CD4-positive, alpha-beta T cell treated with Interleukin-4 for 4 hours (primary cell): ENCODE data around the gene FAM227B.
"Not testable (repeated sequence)": the region's sequence is repeated elsewhere in the genome, so short reads cannot be mapped to it uniquely, and the experiment has no call there.

Experiments used
- DNase-seq: peaks from one replicate; pipeline ENCODE4 v3.0.0-alpha.2; 2020

FAM227B gene

DNA sequence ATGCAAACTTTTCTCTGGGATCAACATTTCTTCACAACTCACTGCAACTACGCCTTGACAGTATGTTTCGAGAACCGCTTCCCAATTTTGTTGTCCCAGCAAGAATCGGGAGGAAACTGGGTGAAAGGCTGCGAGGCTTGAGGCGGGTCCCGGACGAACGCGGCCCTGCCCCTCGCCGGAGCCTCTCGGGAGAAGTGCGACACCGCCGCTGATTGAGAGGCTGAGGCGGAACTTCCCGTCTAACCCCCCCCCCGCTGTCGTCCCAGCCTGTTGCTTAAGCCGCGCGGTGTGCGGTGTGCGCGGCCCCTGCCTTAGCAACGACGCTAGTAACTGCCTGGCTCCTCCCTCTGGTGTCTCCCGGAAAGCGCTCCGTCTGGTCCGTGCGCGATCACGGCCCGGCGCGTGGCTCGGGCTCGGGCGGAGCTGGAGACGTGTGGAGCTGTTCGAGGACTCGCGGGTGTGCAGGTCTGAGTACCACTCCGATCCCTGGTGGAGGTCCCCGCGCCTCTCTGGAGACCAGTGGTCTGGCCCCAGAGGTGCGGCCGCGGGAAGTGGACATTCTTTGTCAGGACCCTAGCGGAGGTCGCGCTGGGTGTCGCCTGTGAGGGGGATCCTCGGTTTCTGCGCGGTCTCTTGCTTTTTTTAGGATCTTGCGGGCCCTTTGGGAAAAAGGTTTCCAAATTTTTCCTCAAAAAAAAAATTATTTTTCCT lies at the start of gene FAM227B, which contains the start of gene DTWD1:
Gene FAM227B, minus strand, starts transcription at position 161 of the 711 bp plus-strand sequence. CDS start 5,647 bp downstream, outside the sequence.
Gene DTWD1, plus strand, starts transcription at position 391 of the 711 bp plus-strand sequence. CDS start 4,120 bp downstream, outside the sequence.
- DNase-seq: peak; percentile 96

- DNase-seq: no peak
Measured at GRCh38 chr15:49669288-49669687, 48.7 kb upstream of the FAM227B start.

DNA sequence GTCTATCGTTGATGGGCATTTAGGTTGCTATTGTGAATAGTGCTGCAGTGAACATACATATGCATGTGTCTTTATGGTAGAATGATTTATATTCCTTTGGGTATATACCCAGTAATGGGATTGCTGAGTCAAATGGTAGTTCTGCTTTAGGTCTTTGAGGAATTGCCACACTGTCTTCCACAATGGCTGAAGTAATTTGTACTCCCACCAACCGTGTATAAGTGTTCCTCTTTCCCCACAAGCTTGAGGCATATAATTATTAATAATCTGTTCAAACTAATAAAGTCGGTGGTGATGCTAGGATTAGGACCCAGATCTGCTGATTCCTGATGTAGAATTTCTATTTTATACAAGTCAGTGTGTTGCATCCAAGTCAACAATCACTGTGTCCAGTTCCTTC lies 45.9 kb upstream of the FAM227B start:
- not testable (repeated sequence) for DNase-seq

DNA sequence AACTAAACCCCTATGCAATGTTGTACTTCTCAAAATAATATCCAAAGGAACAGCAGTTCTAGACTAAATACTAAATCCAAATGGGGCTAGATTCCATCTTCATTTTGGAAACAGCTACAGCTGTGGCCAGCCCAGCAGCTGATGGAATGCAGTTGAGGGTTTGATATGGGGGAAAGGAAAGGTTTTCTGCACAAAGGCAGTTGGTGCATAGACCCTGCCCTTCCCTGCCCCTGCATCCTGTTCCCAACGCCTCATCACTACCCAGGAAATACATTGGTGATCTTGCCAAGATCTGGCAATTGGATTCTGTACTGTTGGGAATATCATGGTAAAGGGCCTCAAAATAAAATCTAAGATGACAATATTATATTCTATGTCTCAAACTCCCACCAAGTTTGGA lies 44.1 kb upstream of the FAM227B start:
- no peak for DNase-seq

GRCh38 chr15:49656734-49657133 lies 36.1 kb upstream of the FAM227B start:
- no peak for DNase-seq

DNA sequence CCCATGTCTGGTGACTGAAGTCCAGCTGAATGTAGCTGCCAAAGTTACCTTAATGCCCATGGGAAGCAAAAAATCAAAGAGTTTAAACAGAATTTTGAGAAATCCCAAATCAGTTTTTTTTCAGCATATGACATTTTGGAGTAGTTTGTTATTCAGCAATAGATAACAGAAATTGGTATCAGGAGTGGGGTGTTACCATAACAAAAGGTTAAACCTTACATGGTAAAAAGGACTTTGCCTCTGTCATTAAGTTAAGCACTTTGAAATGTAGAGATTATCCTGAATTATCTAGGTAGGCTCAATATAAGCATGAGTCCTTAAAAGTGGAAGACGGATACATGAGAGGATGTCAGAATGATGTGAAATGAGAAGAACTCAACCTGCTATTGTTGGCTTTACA lies 32.3 kb upstream of the FAM227B start:
- no peak for DNase-seq

- DNase-seq: no peak
Measured at GRCh38 chr15:49650676-49651075, 30.1 kb upstream of the FAM227B start.

DNA sequence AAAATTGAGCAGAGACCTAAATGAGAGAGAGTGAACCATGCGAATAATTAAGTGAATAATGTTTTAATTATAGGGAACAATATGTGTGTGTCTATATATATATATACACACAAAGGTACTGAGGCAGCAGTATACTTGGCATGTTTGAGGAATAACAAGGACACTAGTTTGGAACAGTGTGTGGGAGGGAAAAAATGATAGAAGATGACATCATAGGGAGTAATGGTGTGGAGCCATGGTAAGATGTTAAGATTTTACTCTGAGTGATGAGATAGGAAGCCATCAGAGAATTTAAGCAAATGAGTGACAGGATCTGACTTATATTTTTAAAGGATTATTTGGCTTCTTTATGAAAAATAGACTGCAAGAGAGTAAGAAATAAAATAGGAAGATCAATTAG lies 29.4 kb upstream of the FAM227B start:
- DNase-seq: no peak

- DNase-seq: no peak
Measured at GRCh38 chr15:49646891-49647290, 26.3 kb upstream of the FAM227B start.

DNA sequence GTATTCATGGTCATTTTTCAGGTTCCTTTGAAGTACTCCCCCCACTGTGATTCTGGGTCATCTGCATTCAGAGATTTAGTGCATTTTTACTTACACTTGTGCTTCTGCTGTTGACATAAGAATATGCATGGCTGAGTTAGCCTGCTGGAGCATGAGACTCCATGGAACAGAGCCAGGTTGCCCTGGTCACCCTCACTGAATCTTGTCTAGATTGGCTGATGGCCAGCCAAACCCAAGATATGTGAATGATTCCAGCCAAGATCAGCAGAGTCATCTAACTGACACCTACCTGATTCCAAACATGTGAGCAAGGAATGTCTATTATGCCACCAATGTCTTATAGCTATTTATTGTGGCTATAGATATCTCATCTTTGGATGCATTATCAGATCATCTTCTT lies 25.3 kb upstream of the FAM227B start:
- no peak for DNase-seq

DNA sequence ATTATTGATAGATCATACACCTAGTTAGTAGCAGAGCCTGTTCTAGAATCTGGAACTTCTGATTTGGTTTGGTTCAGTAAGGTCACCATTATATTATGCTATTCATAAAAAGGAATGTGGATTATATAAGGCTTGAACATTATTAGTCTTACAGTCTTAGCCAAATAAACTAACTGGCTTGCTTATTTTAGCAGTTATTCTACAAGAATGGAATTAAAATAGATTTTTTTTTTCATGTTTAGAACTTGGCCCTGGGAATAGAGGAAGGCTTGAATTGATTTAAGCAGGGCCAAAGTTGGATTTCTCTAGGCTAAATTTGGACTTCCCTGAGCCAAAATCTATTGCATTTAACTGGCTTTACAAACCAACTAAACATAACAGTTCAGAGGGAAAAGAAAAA lies 24.7 kb upstream of the FAM227B start:
- DNase-seq: no peak

- no peak for DNase-seq
Measured at GRCh38 chr15:49644364-49644794, 23.8 kb upstream of the FAM227B start.

DNA sequence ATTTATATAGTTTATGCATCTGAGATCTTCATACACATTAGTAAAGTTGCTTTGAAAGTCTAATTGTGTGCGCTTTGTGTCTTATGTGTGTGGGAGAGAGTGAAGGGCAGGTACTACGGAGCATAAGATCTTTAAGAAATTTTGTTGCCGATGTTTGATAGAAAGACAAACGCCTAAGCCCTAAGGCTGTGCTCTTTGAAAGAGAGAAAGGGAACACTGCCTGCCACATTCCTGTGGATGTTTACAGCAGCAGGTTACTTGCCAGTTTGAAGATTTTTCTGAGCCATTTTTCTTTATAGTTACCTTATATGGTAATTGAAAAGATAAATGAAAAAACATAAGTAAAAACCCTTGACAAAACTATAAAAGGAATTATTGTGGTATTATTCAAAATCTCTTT lies 17.2 kb upstream of the FAM227B start:
- no peak for DNase-seq

GRCh38 chr15:49628379-49628778 lies 7.8 kb upstream of the FAM227B start:
- no peak for DNase-seq

DNA sequence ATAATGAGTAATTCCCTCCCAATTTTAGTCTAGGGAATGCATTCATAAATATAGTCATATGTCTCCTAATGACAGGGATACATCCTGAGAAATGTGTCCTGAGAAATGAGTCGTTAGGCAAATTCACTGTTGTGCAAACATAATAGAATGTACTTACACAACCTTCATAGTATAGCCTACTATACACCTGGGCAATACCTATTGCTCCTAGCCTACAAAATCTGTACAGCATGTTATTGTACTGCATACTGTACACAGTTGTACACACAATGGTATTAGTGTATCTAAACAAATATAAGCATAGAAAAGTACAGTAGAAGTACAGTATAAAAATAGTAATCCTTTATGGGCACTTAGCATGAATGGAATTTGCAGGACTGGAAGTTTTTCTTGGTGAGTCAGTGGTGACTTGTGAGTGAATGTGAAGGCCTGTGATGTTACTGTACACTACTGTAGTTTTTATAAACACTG lies 6.8 kb upstream of the FAM227B start:
- DNase-seq: no peak

DNA sequence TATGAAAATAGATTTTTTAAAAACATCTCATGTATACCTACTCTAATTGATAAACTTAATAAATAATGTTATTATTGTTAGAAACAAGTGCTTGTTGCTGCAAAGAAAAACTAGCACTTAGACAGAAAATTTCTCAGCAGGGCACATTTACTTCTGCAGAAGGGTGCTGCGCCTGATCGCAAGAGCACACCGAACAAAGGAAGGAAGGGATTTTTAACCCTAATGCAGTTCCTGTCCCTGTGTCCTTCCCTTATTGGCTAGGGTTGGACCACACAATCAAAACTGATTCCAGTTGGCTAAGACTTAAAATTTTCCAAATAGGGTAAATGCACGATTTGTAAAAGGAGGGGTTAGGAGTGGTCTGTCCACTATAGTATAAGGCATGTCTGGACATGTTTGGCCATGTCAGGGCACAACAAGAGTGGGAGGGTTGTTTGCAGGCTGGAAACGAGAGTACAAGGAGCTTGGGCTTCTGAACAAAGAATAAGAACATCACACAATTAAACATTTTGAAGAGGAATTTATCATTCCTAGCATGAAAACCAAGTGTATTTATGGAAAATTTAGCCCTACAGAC lies 4.9 kb upstream of the FAM227B start:
- no peak for DNase-seq

DNA sequence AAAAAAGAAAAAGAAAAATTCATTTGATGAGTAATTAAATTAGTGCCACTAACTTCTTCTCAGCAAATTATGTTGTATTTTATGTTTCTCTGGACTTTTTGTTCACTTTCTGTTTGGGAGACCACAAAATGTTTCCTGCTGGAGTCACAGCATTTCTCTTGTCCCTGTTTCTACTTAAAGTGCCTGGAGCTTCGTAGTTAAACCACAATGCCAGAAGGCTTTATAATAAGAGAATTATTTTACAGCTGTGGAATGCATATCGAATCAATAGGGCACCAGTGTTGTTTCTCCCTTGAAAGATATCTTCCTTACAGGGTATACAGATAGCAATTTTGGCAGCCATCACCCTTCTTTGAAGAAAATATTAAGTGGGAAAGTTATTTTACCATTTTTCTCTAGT lies 3.4 kb upstream of the FAM227B start:
- no peak for DNase-seq

DNA sequence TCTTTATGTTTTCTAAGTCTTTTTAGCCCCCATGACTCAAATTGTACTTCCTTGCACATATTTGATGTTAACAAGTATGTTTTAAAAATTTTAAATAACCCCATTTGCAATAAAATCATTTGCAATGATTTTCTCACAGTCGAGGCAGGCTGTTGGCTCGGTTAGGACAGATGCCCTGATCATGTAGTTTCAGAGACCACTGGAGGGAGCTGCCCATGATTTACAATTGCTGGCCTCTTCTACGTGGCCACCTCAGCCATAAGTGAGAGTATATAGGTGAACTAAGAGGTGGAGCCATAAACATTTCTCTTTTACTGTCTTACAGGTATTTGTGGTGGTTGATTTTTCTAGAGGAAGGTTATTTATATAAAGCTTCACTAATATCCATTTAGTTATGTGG lies 1.9 kb upstream of the FAM227B start:
- no peak for DNase-seq

GRCh38 chr15:49621887-49622286 lies 1.3 kb upstream of the FAM227B start:
- no peak for DNase-seq

DNA sequence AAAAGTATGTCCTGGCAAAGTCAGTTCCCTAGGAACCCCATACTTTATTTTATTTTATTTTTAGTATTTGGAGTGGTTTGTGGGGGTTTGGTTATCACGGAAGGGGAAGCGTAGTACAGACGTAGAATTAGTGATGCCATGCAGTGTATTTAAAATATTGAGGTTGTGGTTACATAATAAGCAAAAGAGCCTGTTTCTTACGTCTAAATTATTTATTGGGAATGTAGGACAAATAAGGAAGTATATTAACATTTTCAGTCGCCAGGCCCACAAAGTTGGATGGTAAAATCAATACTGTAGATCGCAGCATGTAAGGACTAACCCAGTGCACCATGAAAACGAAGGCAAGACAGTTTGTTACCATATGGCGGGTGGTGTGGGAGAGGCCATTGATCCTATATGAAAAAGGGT lies 788 bp upstream of the FAM227B start:
- DNase-seq: no peak

DNA sequence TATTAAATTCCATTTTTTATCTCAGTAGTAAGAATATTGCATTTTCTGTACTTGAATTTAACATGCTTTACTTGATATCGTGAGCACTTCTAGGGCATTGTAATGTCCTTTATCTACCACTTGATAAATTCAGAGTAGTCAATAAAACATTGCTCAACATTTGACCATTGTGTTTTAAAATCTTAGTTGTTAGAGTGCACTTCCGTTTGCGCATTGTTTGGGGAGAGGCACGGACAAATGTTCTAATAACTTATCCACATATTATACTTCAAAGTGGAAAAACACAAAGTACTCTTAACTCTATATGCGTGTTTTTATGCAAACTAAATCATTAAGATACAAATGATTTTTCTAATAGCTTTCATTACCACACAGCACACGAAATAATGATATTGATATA lies 419 bp downstream of the FAM227B start:
- DNase-seq: peak; percentile 21

DNA sequence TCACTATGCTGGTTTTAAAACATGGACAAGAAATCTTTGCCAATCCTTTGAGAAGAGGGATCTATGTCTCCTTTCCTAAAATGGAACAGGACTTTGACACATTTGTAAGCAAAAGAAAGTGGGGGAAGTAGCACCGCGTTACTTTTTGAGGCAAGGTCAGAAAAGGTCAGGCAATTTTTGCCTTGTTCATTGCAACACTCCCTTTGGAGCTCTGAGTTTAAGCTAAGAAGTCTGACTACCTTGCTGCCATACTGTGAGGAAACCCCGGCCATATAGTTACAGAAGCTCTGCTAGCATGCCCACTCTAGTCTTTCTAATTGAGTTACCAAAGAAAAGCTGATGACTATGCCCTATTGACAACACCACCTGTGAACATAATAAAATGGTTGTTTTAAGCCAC lies 1.4 kb downstream of the FAM227B start:
- DNase-seq: no peak

DNA sequence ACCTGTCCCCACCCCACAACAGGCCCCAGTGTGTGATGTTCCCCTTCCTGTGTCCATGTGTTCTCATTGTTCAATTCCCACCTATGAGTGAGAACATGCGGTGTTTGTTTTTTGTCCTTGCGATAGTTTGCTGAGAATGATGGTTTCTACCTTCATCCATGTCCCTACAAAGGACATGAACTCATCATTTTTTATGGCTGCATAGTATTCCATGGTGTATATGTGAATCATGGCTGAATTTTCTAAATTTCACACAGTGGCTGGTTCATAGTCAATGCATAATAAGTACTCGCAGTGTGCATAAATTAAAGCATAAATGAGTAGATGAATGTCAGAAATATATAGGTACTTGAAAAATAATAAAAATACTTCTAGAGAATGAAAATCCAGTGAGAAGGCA lies 8.4 kb downstream of the FAM227B start:
- DNase-seq: not testable (repeated sequence)

GRCh38 chr15:49610157-49610918 lies 10.3 kb downstream of the FAM227B start:
- DNase-seq: no peak
